ENCODE measurements around the gene MMP20.

DNA sequence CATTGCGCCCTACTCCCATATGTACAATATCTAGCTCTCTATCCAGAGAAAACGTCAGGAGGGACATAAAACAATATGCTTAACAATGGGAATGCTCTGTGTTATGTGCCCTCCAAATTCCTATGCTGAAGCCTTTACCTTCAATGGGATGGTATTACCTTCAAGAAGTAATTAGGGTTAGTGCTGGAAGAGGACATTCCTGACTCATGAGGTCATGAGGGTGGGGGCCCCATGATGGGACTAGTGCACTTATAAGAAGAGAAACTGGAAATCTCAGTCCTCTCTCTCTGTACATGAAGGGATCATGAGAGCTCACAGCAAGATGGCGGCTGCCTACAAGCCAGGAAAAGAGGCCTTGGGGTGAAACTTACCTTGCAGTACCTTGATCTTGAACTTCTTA is 20.3 kb downstream of the MMP20 start:
- TF ChIP-seq POLR2AphosphoS5 (IDR thresholded peaks at IDR 0.05; ENCODE audit: low read depth), result no peak
- TF ChIP-seq, protein P1, sequence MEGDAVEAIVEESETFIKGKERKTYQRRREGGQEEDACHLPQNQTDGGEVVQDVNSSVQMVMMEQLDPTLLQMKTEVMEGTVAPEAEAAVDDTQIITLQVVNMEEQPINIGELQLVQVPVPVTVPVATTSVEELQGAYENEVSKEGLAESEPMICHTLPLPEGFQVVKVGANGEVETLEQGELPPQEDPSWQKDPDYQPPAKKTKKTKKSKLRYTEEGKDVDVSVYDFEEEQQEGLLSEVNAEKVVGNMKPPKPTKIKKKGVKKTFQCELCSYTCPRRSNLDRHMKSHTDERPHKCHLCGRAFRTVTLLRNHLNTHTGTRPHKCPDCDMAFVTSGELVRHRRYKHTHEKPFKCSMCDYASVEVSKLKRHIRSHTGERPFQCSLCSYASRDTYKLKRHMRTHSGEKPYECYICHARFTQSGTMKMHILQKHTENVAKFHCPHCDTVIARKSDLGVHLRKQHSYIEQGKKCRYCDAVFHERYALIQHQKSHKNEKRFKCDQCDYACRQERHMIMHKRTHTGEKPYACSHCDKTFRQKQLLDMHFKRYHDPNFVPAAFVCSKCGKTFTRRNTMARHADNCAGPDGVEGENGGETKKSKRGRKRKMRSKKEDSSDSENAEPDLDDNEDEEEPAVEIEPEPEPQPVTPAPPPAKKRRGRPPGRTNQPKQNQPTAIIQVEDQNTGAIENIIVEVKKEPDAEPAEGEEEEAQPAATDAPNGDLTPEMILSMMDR (conservative IDR thresholded peaks at IDR 0.05; ENCODE audit: low read depth in 2 of 2), result no peak
- no peak for TF ChIP-seq EZH2 (IDR thresholded peaks at IDR 0.05; ENCODE audit: low read depth, unreplicated experiment)
